OCI-LY3 (cell line): ENCODE measurements around the gene CCDC69.

Experiments
- EZH2phosphoT487 ChIP-seq: fragments of 200-600 bp; shearing (Covaris generic); IDR thresholded peaks from 2 replicates; pipeline ENCODE4 v1.6.1; 2018; ENCODE audit warnings: antibody characterized with exemption, mixed run types, low read depth
- TF ChIP-seq, protein P1 (sequence below): fragments of 200-600, 300-600 bp; sonication (generic); IDR thresholded peaks from 2 replicates; pipeline ENCODE4 v1.5.1; 2014; ENCODE audit warnings: antibody characterized with exemption, low read length, low read depth

- TF ChIP-seq, protein P1, sequence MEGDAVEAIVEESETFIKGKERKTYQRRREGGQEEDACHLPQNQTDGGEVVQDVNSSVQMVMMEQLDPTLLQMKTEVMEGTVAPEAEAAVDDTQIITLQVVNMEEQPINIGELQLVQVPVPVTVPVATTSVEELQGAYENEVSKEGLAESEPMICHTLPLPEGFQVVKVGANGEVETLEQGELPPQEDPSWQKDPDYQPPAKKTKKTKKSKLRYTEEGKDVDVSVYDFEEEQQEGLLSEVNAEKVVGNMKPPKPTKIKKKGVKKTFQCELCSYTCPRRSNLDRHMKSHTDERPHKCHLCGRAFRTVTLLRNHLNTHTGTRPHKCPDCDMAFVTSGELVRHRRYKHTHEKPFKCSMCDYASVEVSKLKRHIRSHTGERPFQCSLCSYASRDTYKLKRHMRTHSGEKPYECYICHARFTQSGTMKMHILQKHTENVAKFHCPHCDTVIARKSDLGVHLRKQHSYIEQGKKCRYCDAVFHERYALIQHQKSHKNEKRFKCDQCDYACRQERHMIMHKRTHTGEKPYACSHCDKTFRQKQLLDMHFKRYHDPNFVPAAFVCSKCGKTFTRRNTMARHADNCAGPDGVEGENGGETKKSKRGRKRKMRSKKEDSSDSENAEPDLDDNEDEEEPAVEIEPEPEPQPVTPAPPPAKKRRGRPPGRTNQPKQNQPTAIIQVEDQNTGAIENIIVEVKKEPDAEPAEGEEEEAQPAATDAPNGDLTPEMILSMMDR, result no peak
- TF ChIP-seq EZH2phosphoT487, result no peak
These were observed 80.2 kb downstream of the CCDC69 start for GRCh38 chr5:151143645-151144044.
